H1 (cell line): Measurements from ENCODE around the gene EPN2. TPM values are rescaled to one million over a fixed set of nuclear protein-coding genes. Genes with fewer than 3 reads are reported as not detected.

ENCODE experiments used
- CTCF ChIA-PET: fragments of 300-600 bp; sonication (Branson Sonifier 250); formaldehyde crosslinking; loops from one replicate; lab custom pipeline; 2021; ENCODE audit not compliant: partially characterized antibody; lab: Charles Lee
- POLR2A ChIA-PET: fragments of 300-600 bp; sonication (Branson Sonifier 250); formaldehyde crosslinking; loops from one replicate; lab custom pipeline; 2021; ENCODE audit warnings: inconsistent platforms; ENCODE audit not compliant: partially characterized antibody; lab: Charles Lee
- DNase-seq, 2 experiments: peaks; one replicate each; pipeline versions ENCODE4 v3.0.0 to v3.0.0-alpha.2; 2010 to 2022; ENCODE audit warnings: low spot score in 2 of 2, low read depth in 1 of 2, mixed read lengths in 1 of 2
- FAIRE-seq: peaks from 2 replicates; lab custom pipeline; 2011; peaks lifted over from hg19 to GRCh38; lab: Jason Lieb, UNC
- H2AFZ ChIP-seq: 2 replicates; pipeline ENCODE4 v1.8.1; 2012; ENCODE audit warnings: low read length, inconsistent platforms
- H2AK5ac ChIP-seq: 2 replicates; pipeline ENCODE4 v1.6.1; 2013; ENCODE audit warnings: low read depth, low read length
- H2BK120ac ChIP-seq: replicated peaks from 2 replicates; pipeline ENCODE3; 2013; ENCODE audit warnings: low read depth, low read length, inconsistent platforms
- H2BK12ac ChIP-seq: 2 replicates; pipeline ENCODE4 v1.6.1; 2013; ENCODE audit warnings: low read depth, low read length
- H2BK15ac ChIP-seq: 2 replicates; pipeline ENCODE4 v1.6.1; 2013; ENCODE audit warnings: low read length
- H2BK20ac ChIP-seq: 2 replicates; pipeline ENCODE4 v1.6.1; 2013; ENCODE audit warnings: low read length
- H2BK5ac ChIP-seq: 2 replicates; pipeline ENCODE4 v1.6.1; 2013; ENCODE audit warnings: low read depth, low read length
- H3K14ac ChIP-seq: 2 replicates; pipeline ENCODE4 v1.6.1; 2013; ENCODE audit warnings: inconsistent platforms; ENCODE audit not compliant: insufficient read length
- H3K18ac ChIP-seq: 2 replicates; pipeline ENCODE4 v1.6.1; 2013; ENCODE audit warnings: low read length; ENCODE audit errors: extremely low read depth
- H3K23ac ChIP-seq: 2 replicates; pipeline ENCODE4 v1.6.1; 2013; ENCODE audit warnings: inconsistent platforms; ENCODE audit not compliant: insufficient read length
- H3K23me2 ChIP-seq: 2 replicates; pipeline ENCODE4 v1.6.1; 2013; ENCODE audit warnings: low read depth, low read length
- H3K27ac ChIP-seq: 2 replicates; pipeline ENCODE4 v1.6.1; 2011; ENCODE audit warnings: low read depth, low read length, inconsistent platforms
- H3K27me3 ChIP-seq, 4 experiments: replicated peaks in 1 of 4; 1 replicate in 1 of 4; 2 replicates in 3 of 4; pipeline versions ENCODE4 v1.6.1 to v1.8.1; 2011 to 2013; ENCODE audit warnings: low read length in 3 of 4, mild to moderate bottlenecking in 3 of 4, inconsistent platforms in 2 of 4, mixed read lengths in 2 of 4, moderate library complexity in 1 of 4; ENCODE audit not compliant: control insufficient read depth in 3 of 4, insufficient read depth in 3 of 4; ENCODE audit errors: extremely low read depth in 1 of 4
- H3K36me3 ChIP-seq, 4 experiments: 2 replicates each; pipeline versions ENCODE4 v1.6.1 to v1.8.1; 2011 to 2013; ENCODE audit warnings: mild to moderate bottlenecking in 4 of 4, low read length in 3 of 4, moderate library complexity in 2 of 4, control low read depth in 1 of 4, inconsistent platforms in 1 of 4; ENCODE audit not compliant: insufficient read depth in 4 of 4, control insufficient read depth in 2 of 4
- H3K4ac ChIP-seq: replicated peaks from 2 replicates; pipeline ENCODE3; 2013; ENCODE audit warnings: low read length, low read depth, mixed read lengths, inconsistent platforms; ENCODE audit not compliant: insufficient read length
- H3K4me1 ChIP-seq, 4 experiments: replicated peaks in 1 of 4; 1 replicate in 1 of 4; 2 replicates in 3 of 4; pipeline versions ENCODE4 v1.6.1 to v1.8.1; 2011 to 2013; ENCODE audit warnings: low read length in 3 of 4, inconsistent platforms in 2 of 4, mixed read lengths in 1 of 4; ENCODE audit not compliant: insufficient read depth in 4 of 4, control insufficient read depth in 3 of 4
- H3K4me2 ChIP-seq, 2 experiments: 2 replicates each; pipeline versions ENCODE4 v1.6.1 to v1.8.1; 2011 to 2013; ENCODE audit warnings: low read depth in 2 of 2, low read length in 2 of 2, control low read depth in 1 of 2, inconsistent platforms in 1 of 2, mild to moderate bottlenecking in 1 of 2; ENCODE audit not compliant: insufficient read depth in 1 of 2
- H3K4me3 ChIP-seq, 4 experiments: fragments of 200-600, 300-600 bp in 1 of 4; sonication (generic), shearing (Covaris generic), sonication (Bioruptor Twin) in 1 of 4; 2 replicates each; pipeline versions ENCODE4 v1.5.1 to v1.8.1; 2011 to 2016; ENCODE audit warnings: low read length in 4 of 4, low read depth in 3 of 4, control low read depth in 2 of 4, inconsistent platforms in 2 of 4, mild to moderate bottlenecking in 2 of 4, mixed read lengths in 1 of 4, moderate library complexity in 1 of 4; ENCODE audit not compliant: insufficient read depth in 2 of 4; ENCODE audit errors: extremely low read depth in 1 of 4
- H3K56ac ChIP-seq: replicated peaks from 2 replicates; pipeline ENCODE3; 2013; ENCODE audit warnings: low read depth, mild to moderate bottlenecking, mixed read lengths, low read length, inconsistent platforms; ENCODE audit not compliant: insufficient read length
- H3K79me1 ChIP-seq: 2 replicates; pipeline ENCODE4 v1.6.1; 2013; ENCODE audit warnings: low read depth, low read length, control low read depth
- H3K79me2 ChIP-seq, 2 experiments: 2 replicates each; pipeline versions ENCODE4 v1.6.1 to v1.8.1; 2012 to 2013; ENCODE audit warnings: low read length in 2 of 2, mild to moderate bottlenecking in 2 of 2, inconsistent platforms in 1 of 2; ENCODE audit not compliant: insufficient read depth in 2 of 2, control insufficient read depth in 1 of 2
- H3K9ac ChIP-seq, 4 experiments: replicated peaks in 1 of 4; 1 replicate in 1 of 4; 2 replicates in 3 of 4; pipeline versions ENCODE4 v1.6.1 to v1.8.1; 2011 to 2013; ENCODE audit warnings: low read depth in 3 of 4, low read length in 3 of 4, control low read depth in 2 of 4, mild to moderate bottlenecking in 2 of 4, moderate library complexity in 2 of 4, inconsistent platforms in 1 of 4; ENCODE audit errors: extremely low read depth in 1 of 4
- H3K9me3 ChIP-seq, 2 experiments: 2 replicates each; pipeline versions ENCODE4 v1.6.1 to v1.8.1; 2012 to 2013; ENCODE audit warnings: mild to moderate bottlenecking in 2 of 2, moderate library complexity in 2 of 2, control low read depth in 1 of 2, inconsistent platforms in 1 of 2, low read depth in 1 of 2, low read length in 1 of 2, mixed read lengths in 1 of 2; ENCODE audit not compliant: insufficient read depth in 2 of 2
- H4K20me1 ChIP-seq, 2 experiments: replicated peaks in 1 of 2; 2 replicates each; pipeline versions ENCODE3 to v1.8.1; 2011 to 2013; ENCODE audit warnings: inconsistent platforms in 2 of 2, low read length in 2 of 2, mild to moderate bottlenecking in 1 of 2; ENCODE audit not compliant: insufficient read depth in 2 of 2, control insufficient read depth in 1 of 2
- H4K5ac ChIP-seq: 2 replicates; pipeline ENCODE4 v1.6.1; 2013; ENCODE audit warnings: low read length, low read depth, mixed read lengths, inconsistent platforms; ENCODE audit not compliant: insufficient read length
- H4K8ac ChIP-seq: 2 replicates; pipeline ENCODE4 v1.8.0; 2013; ENCODE audit warnings: mild to moderate bottlenecking, moderate library complexity, low read length, inconsistent platforms; ENCODE audit not compliant: insufficient read depth; ENCODE audit errors: extremely low read depth
- H4K91ac ChIP-seq: replicated peaks from 2 replicates; pipeline ENCODE3; 2013; ENCODE audit warnings: low read length, mixed read lengths, inconsistent platforms; ENCODE audit not compliant: insufficient read length
- CTCF ChIP-seq, 3 experiments: IDR thresholded peaks; 1 replicate in 2 of 3; 2 replicates in 1 of 3; pipeline versions ENCODE4 v1.5.1 to v1.6.1; 2011; ENCODE audit warnings: low read length in 3 of 3, mild to moderate bottlenecking in 3 of 3, inconsistent platforms in 2 of 3, low read depth in 1 of 3, moderate library complexity in 1 of 3; ENCODE audit not compliant: insufficient read depth in 1 of 3; ENCODE audit errors: control extremely low read depth in 1 of 3
- ZNF274 ChIP-seq: IDR thresholded peaks from 2 replicates; pipeline ENCODE4 v1.7.0; 2012; ENCODE audit warnings: low read length, borderline replicate concordance; ENCODE audit errors: extremely low read depth
- WGBS, 2 experiments: shearing (Covaris generic) in 1 of 2; methylation state at CpG; one replicate each; pipeline versions ENCODE4 v1.1.6 to v1.1.7; 2013 to 2015; ENCODE audit warnings: low lambda C conversion rate in 2 of 2, mixed read lengths in 2 of 2, inconsistent platforms in 1 of 2, low coverage in 1 of 2, missing lambda C conversion rate in 1 of 2; ENCODE audit not compliant: insufficient replicate concordance in 2 of 2, insufficient coverage in 1 of 2, insufficient read length in 1 of 2; ENCODE audit errors: extremely low coverage in 1 of 2, missing lambda C conversion rate in 1 of 2; 5-methylcytosine and 5-hydroxymethylcytosine counted together
- polyA plus RNA-seq, 7 experiments: library from polyadenylated mRNA; depleted of rRNA in 3 of 7; stranded (reverse) in 5 of 7; unstranded in 2 of 7; fragments of >200 nt in 5 of 7; fragments of 200-250 nt in 2 of 7; gene quantifications; 1 replicate in 5 of 7; 2 replicates in 1 of 7; 4 replicates in 1 of 7; pipeline versions ENCODE4 v1.2.1 to v1.2.3, GENCODE V29; 2011 to 2013; ENCODE audit warnings: missing spikeins in 2 of 7, mixed read lengths in 2 of 7
- total RNA-seq: library from RNA; stranded (reverse); fragmentation: NEBNext Ultra II Directional; extraction: Animal tissue kit (Norgen Biotek cat#: 25700); gene quantifications from 2 replicates; pipeline ENCODE4 v1.2.1, GENCODE V29; 2021

EPN2 gene
- total and polyA plus RNA-seq, 2 of the 8 experiments (the other 6 are each of a cell fraction or from before 2014, with no cell fraction given): 28.7 to 55.8 TPM

GRCh38 chr17:19249681-19250080 is 12.5 kb downstream of the EPN2 start:
- Histone ChIP-seq H3K4me3 (no peak overlapping the region), H3K14ac (no peak overlapping the region), H3K18ac (no peak overlapping the region), H2AFZ (no peak overlapping the region), H3K56ac (no peak overlapping the region), H3K23ac (no peak overlapping the region), H2BK20ac (no peak overlapping the region), H3K23me2 (peaks cover under 1% of the 10 kb centered on the region; the same call in 1 of the 2 replicates), H3K4ac (no peak overlapping the region), H4K91ac (no peak overlapping the region), H2BK15ac (no peak overlapping the region), H3K27me3 (no peaks in the 10 kb centered on the region), H4K20me1 (peaks cover 4 to 23% of the 10 kb centered on the region in 2 experiments), H3K9me3 (peaks cover 0 to 4% of the 10 kb centered on the region in 2 experiments; a peak in 1 of 4 replicates), H3K4me1 (peaks cover 2 to 5% (median 2%) of the 10 kb centered on the region in 4 experiments; a peak in 4 of 7 replicates), H3K36me3 (no peaks in the 10 kb centered on the region; a peak in 1 of 8 replicates), H2AK5ac (no peak overlapping the region), H3K4me2 (no peak overlapping the region), H2BK5ac (no peak overlapping the region), H3K9ac (no peak overlapping the region), H3K79me1 (peaks cover 24% of the 10 kb centered on the region), H4K8ac (no peak overlapping the region), H2BK12ac (no peak overlapping the region), H4K5ac (no peak overlapping the region), H3K27ac (no peak overlapping the region), H2BK120ac (no peak overlapping the region), H3K79me2 (peaks cover 11 to 82% of the 10 kb centered on the region in 2 experiments)
- 92% methylated on average over 7 of the region's 7 CpGs; no CpG with 5 or more reads in 1 of the 2 experiments for WGBS, 2 experiments
- no peak for FAIRE-seq
- no peak for TF ChIP-seq CTCF (IDR thresholded peaks at IDR 0.05; ENCODE audit: control extremely low read depth in 1 of 3, insufficient read depth in 1 of 3, low read depth in 1 of 3, low read length in 3 of 3)
- no peak for TF ChIP-seq ZNF274
- ChIA-PET CTCF (interaction anchor here (1.0 to 2.7 kb wide), 6 partner anchors 11 to 513 kb away, joined by 3 to 7 read pairs (median 5); partner anchors contain the start of gene B9D1), POLR2A (interaction anchor here (0.7 to 1.2 kb wide), 4 partner anchors 49 to 74 kb away, joined by 3 to 5 read pairs (median 3); no protein-coding TSS in a partner anchor)
- DNase-seq: no peak
